GM13976 (cell line): ENCODE measurements around the gene SNCG.
"Not testable (repeated sequence)": the region's sequence is repeated elsewhere in the genome, so short reads cannot be mapped to it uniquely, and the experiment has no call there.

Experiments used
- DNase-seq: peaks from one replicate; pipeline ENCODE4 v3.0.0; 2012; ENCODE audit warnings: low spot score
- in situ Hi-C: fragments of 300-500 bp; cut with MboI; formaldehyde crosslinking; loops from one replicate; pipeline ENCODE4 v1.12.0; 2022; ENCODE audit warnings: low sequenced_read_pairs, mixed read lengths, inconsistent platforms; ENCODE audit not compliant: unreplicated experiment
- TF ChIP-seq, protein P1 (sequence below): IDR thresholded peaks from 2 replicates; pipeline ENCODE4 v1.5.1; 2012; ENCODE audit warnings: borderline replicate concordance, mild to moderate bottlenecking; ENCODE audit not compliant: insufficient read depth; ENCODE audit errors: extremely low read depth, missing control alignments, control extremely low read depth

The SNCG gene

DNA sequence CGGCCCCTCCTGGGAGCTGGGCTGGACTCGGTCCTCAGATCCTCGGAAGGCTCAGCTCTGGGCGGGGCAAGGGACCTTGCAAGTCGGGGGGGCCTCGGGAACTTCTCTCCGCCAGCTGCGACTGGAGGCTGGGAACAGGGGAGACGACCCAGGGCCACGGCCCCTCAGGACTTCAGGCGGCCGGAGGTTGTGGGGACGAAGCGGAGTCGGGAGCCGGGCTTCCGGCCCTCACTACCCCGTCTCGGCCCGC, 12.5 kb downstream of the SNCG start:
- in situ Hi-C loops = no loop called here

DNA sequence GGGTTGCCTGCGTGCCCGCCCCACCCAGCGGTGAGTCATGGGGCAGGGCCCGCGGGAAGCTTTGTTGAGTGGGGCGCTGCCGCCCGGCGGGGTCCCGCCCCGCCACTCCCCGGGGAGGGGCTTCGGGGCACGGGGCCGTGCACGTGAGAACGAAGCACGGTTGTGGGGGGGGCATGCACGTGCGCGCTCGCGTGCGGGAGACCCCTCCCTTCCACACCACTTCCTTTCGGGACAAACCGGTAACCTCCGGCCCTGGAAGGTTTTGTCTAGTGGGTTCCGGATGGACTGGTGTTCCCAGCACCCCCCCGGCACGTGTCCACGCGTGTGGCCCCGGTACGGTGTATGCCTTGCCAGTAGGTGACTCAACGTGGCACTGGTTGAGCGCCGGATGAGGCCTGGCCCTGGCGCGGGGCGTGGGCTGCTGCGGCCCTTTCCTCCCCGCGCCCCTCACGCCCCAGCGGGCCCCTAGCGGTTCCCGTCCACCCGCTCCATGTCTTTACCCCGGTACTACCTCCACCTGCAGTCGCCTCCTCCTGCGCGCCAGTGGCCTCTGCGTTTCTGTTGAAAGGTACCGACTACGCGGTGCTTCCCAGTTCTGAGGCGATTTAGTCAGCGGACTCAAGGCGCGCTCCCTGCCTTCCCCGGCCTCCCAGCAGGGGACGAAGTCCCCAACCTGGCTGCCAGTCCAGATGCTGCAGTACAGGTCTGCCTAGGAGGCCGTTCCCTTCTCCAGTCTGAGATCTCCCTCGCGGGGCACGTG, 13.0 kb downstream of the SNCG start:
- in situ Hi-C loops = no loop called here
- peak; percentile 89 for DNase-seq
- TF ChIP-seq, protein P1, sequence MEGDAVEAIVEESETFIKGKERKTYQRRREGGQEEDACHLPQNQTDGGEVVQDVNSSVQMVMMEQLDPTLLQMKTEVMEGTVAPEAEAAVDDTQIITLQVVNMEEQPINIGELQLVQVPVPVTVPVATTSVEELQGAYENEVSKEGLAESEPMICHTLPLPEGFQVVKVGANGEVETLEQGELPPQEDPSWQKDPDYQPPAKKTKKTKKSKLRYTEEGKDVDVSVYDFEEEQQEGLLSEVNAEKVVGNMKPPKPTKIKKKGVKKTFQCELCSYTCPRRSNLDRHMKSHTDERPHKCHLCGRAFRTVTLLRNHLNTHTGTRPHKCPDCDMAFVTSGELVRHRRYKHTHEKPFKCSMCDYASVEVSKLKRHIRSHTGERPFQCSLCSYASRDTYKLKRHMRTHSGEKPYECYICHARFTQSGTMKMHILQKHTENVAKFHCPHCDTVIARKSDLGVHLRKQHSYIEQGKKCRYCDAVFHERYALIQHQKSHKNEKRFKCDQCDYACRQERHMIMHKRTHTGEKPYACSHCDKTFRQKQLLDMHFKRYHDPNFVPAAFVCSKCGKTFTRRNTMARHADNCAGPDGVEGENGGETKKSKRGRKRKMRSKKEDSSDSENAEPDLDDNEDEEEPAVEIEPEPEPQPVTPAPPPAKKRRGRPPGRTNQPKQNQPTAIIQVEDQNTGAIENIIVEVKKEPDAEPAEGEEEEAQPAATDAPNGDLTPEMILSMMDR = no peak

More for the DNA sequence above, 12.5 kb downstream of the SNCG start:
- TF ChIP-seq, protein P1 = no peak
- no peak for DNase-seq

DNA sequence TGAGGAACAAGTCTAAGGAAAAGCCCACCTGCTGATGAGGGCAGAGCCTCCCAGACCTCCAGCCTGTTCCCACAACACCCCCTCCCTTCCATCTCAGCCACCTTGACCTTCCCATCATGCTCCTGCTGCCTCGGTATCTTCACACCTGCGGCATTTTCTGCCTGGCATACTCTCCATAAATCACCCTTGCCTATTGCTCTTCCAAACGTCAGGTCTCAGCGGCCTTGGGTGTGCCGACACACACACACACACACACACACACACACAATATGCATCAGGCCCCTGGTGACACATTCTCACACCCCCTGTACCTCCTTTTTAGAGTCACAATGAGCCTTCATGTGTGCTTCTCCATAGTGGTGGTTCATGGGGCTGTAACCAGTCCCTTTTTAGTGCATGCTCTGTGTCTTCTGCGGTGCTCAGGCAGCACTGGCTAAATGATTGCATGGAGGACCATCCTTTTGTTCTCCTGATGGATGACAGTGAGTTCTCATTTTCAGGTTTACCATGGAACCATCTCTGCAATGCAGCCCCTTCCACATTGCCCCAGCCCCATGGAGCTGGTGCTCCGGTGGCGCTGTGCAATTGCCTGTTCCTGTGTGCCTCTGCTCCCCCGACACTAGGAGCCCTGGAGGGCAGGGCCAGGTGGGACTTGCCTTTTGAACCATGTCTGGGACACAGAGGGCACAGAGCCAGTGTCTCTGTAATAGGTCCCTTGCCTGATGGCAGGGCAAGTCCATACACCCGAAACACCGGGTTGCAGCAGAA, 14.4 kb downstream of the SNCG start:
- in situ Hi-C loops = no loop called here
- TF ChIP-seq, protein P1 = no peak
- no peak for DNase-seq

DNA sequence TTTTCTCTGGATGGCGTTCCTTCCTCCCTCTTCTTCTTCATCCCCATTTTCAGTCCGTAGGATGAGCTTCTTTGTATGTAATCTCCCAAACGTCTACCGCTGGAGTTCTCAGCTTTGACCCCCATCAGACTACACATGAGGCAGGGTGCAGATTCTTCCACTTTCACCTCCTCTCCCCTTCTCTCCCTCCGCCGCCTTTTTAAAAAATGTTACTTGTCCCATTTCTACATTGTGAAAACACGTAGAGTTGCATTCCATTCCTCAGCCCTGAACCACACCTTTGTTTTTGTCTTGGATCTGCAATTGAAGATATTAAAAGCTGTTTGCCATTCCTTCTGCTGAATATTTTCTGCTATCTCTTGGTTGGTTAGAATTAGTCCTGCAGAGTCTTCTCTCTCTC, 16.1 kb downstream of the SNCG start:
- in situ Hi-C loops = no loop called here
- TF ChIP-seq, protein P1 = no peak
- DNase-seq = no peak

DNA sequence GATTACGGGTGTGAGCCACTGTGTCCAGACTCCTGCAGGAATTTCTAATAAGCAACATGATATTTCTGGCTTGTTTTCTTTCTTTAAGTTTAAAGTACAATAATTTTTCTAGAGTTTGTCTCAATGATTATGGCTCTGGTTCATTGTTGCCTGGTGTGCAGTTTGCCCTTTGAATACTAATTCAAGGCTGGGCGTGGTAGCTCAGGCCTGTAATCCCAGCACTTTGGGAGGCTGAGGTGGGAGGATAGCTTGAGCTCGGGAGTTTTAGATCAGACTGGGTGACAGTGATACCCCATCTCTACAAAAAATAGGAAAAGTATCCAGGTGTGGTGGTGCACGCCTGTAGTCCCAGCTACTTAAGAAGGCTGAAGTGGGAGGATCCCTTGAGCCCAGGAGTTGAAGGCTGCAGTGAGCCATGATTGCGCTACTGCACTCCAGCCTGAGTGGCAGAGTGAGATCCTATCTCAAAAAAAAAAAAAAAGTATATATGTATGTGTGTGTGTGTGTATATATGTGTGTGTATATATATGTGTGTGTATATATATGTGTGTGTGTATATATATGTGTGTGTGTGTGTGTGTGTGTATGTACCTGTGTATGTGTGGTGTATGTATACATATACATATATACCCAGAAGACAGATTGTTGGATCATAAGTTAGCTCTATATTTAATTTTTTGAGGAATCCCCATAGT, 18.1 kb downstream of the SNCG start:
- in situ Hi-C loops = no loop called here
- TF ChIP-seq, protein P1 = no peak
- no peak for DNase-seq

DNA sequence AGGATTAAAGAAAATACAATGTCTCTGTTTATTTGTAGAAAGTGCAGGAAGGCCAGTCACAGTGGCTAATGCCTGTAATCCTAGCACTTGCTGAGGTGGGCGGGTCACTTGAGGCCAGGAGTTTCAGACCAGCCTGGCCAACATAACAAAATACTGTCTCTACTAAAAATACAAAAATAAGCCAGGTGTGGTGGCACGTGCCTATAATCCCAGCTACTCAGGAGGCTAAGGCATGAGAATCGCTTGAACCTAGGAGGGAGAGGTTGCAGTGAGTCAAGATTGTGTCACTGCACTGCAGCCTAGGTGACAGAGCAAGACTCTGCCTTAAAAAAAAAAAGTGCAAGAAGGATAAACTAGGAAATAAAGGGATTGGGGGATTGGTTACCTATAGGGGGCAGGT, 20.1 kb downstream of the SNCG start:
- in situ Hi-C loops, DNase-seq: not testable (repeated sequence)
